ENCODE measurements around the gene EYA2. TPM values are rescaled to one million over a fixed set of nuclear protein-coding genes. Genes with fewer than 3 reads are reported as not detected.

The EYA2 gene
- total RNA-seq, 6 experiments from 2014 or later: 0.14 to 0.51 (median 0.28) TPM; not detected in 1

GRCh38 chr20:46938434-46938833 lies 43.8 kb downstream of the EYA2 start:
- no peak for DNase-seq
- Mint-ChIP-seq H3K36me3 (ENCODE audit: low read depth) (no peaks in the 10 kb centered on the region), H3K27me3 (ENCODE audit: insufficient read depth) (peaks cover 22% of the 10 kb centered on the region), H3K27ac (no peak overlapping the region), H3K9me3 (no peaks in the 10 kb centered on the region), H3K4me1 (ENCODE audit: low read depth) (no peaks in the 10 kb centered on the region), H3K4me3 (no peak overlapping the region)
- TF ChIP-seq, protein P1, sequence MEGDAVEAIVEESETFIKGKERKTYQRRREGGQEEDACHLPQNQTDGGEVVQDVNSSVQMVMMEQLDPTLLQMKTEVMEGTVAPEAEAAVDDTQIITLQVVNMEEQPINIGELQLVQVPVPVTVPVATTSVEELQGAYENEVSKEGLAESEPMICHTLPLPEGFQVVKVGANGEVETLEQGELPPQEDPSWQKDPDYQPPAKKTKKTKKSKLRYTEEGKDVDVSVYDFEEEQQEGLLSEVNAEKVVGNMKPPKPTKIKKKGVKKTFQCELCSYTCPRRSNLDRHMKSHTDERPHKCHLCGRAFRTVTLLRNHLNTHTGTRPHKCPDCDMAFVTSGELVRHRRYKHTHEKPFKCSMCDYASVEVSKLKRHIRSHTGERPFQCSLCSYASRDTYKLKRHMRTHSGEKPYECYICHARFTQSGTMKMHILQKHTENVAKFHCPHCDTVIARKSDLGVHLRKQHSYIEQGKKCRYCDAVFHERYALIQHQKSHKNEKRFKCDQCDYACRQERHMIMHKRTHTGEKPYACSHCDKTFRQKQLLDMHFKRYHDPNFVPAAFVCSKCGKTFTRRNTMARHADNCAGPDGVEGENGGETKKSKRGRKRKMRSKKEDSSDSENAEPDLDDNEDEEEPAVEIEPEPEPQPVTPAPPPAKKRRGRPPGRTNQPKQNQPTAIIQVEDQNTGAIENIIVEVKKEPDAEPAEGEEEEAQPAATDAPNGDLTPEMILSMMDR (IDR thresholded peaks at IDR 0.05): no peak

GRCh38 chr20:46939031-46939965 lies 44.7 kb downstream of the EYA2 start:
- H3K9me3 Mint-ChIP-seq: no peaks in the 10 kb centered on the region
- no peaks in the 10 kb centered on the region for H3K36me3 Mint-ChIP-seq (ENCODE audit: low read depth)
- H3K27ac Mint-ChIP-seq: no peak overlapping the region
- H3K4me1 Mint-ChIP-seq (ENCODE audit: low read depth): no peaks in the 10 kb centered on the region
- peaks cover 22% of the 10 kb centered on the region for H3K27me3 Mint-ChIP-seq (ENCODE audit: insufficient read depth)
- TF ChIP-seq, protein P1 (IDR thresholded peaks at IDR 0.05): peak; percentile 60
- no peak overlapping the region for H3K4me3 Mint-ChIP-seq
- DNase-seq: peak; percentile 22

GRCh38 chr20:46940616-46941015 lies 46.0 kb downstream of the EYA2 start:
- Mint-ChIP-seq H3K9me3 (no peaks in the 10 kb centered on the region), H3K4me3 (no peak overlapping the region)

DNA sequence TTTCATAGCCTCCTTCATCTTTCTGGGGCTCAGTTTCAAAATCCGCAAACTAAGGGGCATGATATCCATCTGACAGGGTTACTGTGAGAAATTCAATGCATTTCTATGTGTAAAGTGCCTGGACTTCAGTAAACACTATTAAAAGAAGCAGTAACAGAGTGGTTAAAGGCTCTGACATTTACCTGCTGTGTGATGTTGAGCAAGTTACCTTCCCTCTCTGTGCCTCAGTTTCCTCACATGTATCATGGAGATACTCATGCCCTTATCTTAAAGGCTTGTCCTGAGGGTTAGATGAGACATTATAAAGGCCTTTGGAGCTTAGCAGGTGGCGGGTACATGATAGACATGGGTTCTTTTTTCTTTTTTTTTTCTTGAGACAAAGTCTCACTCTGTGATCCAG lies 46.8 kb downstream of the EYA2 start:
- Mint-ChIP-seq H3K4me1 (ENCODE audit: low read depth) (no peaks in the 10 kb centered on the region), H3K27ac (no peak overlapping the region), H3K27me3 (ENCODE audit: insufficient read depth) (peaks cover 15% of the 10 kb centered on the region), H3K9me3 (no peaks in the 10 kb centered on the region), H3K4me3 (no peak overlapping the region), H3K36me3 (ENCODE audit: low read depth) (no peaks in the 10 kb centered on the region)
- TF ChIP-seq, protein P1 (IDR thresholded peaks at IDR 0.05): no peak
- no peak for DNase-seq

More at GRCh38 chr20:46940616-46941015, 46.0 kb downstream of the EYA2 start:
- DNase-seq: no peak
- no peaks in the 10 kb centered on the region for H3K4me1 Mint-ChIP-seq (ENCODE audit: low read depth)
- TF ChIP-seq, protein P1 (IDR thresholded peaks at IDR 0.05): no peak
- no peak overlapping the region for H3K27ac Mint-ChIP-seq
- no peaks in the 10 kb centered on the region for H3K36me3 Mint-ChIP-seq (ENCODE audit: low read depth)
- H3K27me3 Mint-ChIP-seq (ENCODE audit: insufficient read depth): peaks cover 15% of the 10 kb centered on the region

- Mint-ChIP-seq H3K27ac (no peak overlapping the region), H3K27me3 (ENCODE audit: insufficient read depth) (peaks cover 23% of the 10 kb centered on the region), H3K36me3 (ENCODE audit: low read depth) (no peaks in the 10 kb centered on the region), H3K4me3 (no peak overlapping the region), H3K9me3 (no peaks in the 10 kb centered on the region), H3K4me1 (ENCODE audit: low read depth) (no peaks in the 10 kb centered on the region)
- TF ChIP-seq, protein P1 (IDR thresholded peaks at IDR 0.05): no peak
- no peak for DNase-seq
Observed at GRCh38 chr20:46943861-46944591, 49.4 kb downstream of the EYA2 start.
